K562 (cell line): ENCODE measurements around the gene RFT1. TPM values are rescaled to one million over a fixed set of nuclear protein-coding genes. Genes with fewer than 3 reads are reported as not detected.

Source experiments
- HOXB6 ChIP-seq: fragments of 250-450 bp; sonication (Bioruptor Pico); IDR thresholded peaks from 2 replicates; pipeline ENCODE4 v1.5.1; 2022; ENCODE audit warnings: mild to moderate bottlenecking, borderline replicate concordance
- SRF ChIP-seq, 2 experiments: fragments of 250-450, 450-650 bp in 1 of 2; sonication (Bioruptor Pico) in 1 of 2; sonication (generic) in 1 of 2; formaldehyde crosslinking; IDR thresholded peaks; 2 replicates each; pipeline versions ENCODE4 v1.5.0 to v1.5.1; 2020 to 2022; ENCODE audit warnings: mild to moderate bottlenecking in 1 of 2, missing genetic modification reagents in 1 of 2
- TFE3 ChIP-seq: fragments of 450-650 bp; formaldehyde crosslinking; IDR thresholded peaks from 2 replicates; pipeline ENCODE4 v1.4.0; 2020; ENCODE audit warnings: mild to moderate bottlenecking, mixed read lengths
- ZBTB17 ChIP-seq: fragments of 450-650 bp; formaldehyde crosslinking; IDR thresholded peaks from 2 replicates; pipeline ENCODE4 v1.4.0; 2020; ENCODE audit warnings: mild to moderate bottlenecking
- ZNF134 ChIP-seq: fragments of 250-450 bp; sonication (Bioruptor Pico); conservative IDR thresholded peaks from 2 replicates; pipeline ENCODE4 v1.4.0; 2020
- ZNF830 ChIP-seq: fragments of 250-450 bp; sonication (Bioruptor Pico); IDR thresholded peaks from 2 replicates; pipeline ENCODE4 v1.5.0; 2021; ENCODE audit warnings: mild to moderate bottlenecking
- polyA plus RNA-seq, 8 experiments: library from polyadenylated mRNA; depleted of rRNA in 4 of 8; stranded (reverse) in 5 of 8; unstranded in 3 of 8; fragments of >200 nt; fragmentation: Nextera tagmentation in 2 of 8; fragmentation: Illumina TruSeq in 1 of 8; extraction: Ambion mirVana in 2 of 8; extraction: Trizol in 1 of 8; gene quantifications; 2 replicates each; pipeline versions ENCODE4 v1.2.1 to v1.2.3, GENCODE V29; 2011 to 2014; ENCODE audit warnings: inconsistent platforms in 1 of 8, missing spikeins in 1 of 8
- total RNA-seq, 7 experiments: library from RNA; depleted of rRNA in 6 of 7; stranded (reverse); fragments of >200 nt in 6 of 7; fragmentation: Illumina TruSeq in 2 of 7; extraction: Trizol in 2 of 7; gene quantifications; 2 replicates each; pipeline versions ENCODE4 v1.2.1 to v1.2.3, GENCODE V29; 2011 to 2021; ENCODE audit warnings: low replicate concordance in 1 of 7

The RFT1 gene
- total and polyA plus RNA-seq, 9 of the 15 experiments (the other 6 are each of a cell fraction or from before 2014, with no cell fraction given): 4.4 to 23.8 (median 8.9) TPM

GRCh38 chr3:53140847-53141845 is 10.9 kb upstream of the RFT1 start (continued):
- TF ChIP-seq SRF (CRISPR knock-in tag; IDR thresholded peaks at IDR 0.05) (0 out of 4 replicates have a peak, but pooled peaks of 1 of the 2 experiments have one; percentile 1), TFE3 (CRISPR knock-in tag) (peak; percentile 33), ZBTB17 (CRISPR knock-in tag) (no peak), ZNF134 (CRISPR knock-in tag) (no peak), ZNF830 (CRISPR knock-in tag) (no peak), HOXB6 (CRISPR knock-in tag) (no peak)
